Liver (tissue), 3 donors: ENCODE data around the gene CLCN5.

Experiments
- EGR1 ChIP-seq, 2 donors: IDR thresholded peaks; 2 replicates each; pipeline ENCODE4 v1.6.1; 2016 to 2018; ENCODE audit warnings: antibody characterized with exemption in 2 of 2, low read depth in 2 of 2
- FOXA1 ChIP-seq: IDR thresholded peaks from 2 replicates; pipeline ENCODE4 v1.6.1; 2016; ENCODE audit warnings: antibody characterized with exemption
- FOXA2 ChIP-seq: IDR thresholded peaks from 2 replicates; pipeline ENCODE4 v1.6.1; 2016; ENCODE audit warnings: antibody characterized with exemption
- GABPA ChIP-seq, 2 donors: IDR thresholded peaks in 1 of 2; conservative IDR thresholded peaks in 1 of 2; 2 replicates each; pipeline ENCODE4 v1.6.1; 2016; ENCODE audit warnings: antibody characterized with exemption in 2 of 2, mild to moderate bottlenecking in 1 of 2, moderate library complexity in 1 of 2
- HNF4G ChIP-seq: IDR thresholded peaks from 2 replicates; pipeline ENCODE4 v1.6.1; 2016; ENCODE audit warnings: antibody characterized with exemption
- JUND ChIP-seq, 2 donors: IDR thresholded peaks; 2 replicates each; pipeline ENCODE4 v1.6.1; 2016; ENCODE audit warnings: antibody characterized with exemption in 2 of 2
- NR2F2 ChIP-seq: IDR thresholded peaks from 2 replicates; pipeline ENCODE4 v1.6.1; 2016; ENCODE audit warnings: antibody characterized with exemption
- RAD21 ChIP-seq, 2 donors: IDR thresholded peaks; 2 replicates each; pipeline ENCODE4 v1.6.1; 2016; ENCODE audit warnings: antibody characterized with exemption in 2 of 2, mild to moderate bottlenecking in 2 of 2
- RXRA ChIP-seq, 2 donors: IDR thresholded peaks; 2 replicates each; pipeline ENCODE4 v1.6.1; 2017 to 2018; ENCODE audit warnings: antibody characterized with exemption in 2 of 2, mild to moderate bottlenecking in 1 of 2
- YY1 ChIP-seq: IDR thresholded peaks from 2 replicates; pipeline ENCODE4 v1.6.1; 2016; ENCODE audit warnings: antibody characterized with exemption, mild to moderate bottlenecking
- TF ChIP-seq, protein P1 (sequence below): fragments of 150-350 bp; IDR thresholded peaks from 2 replicates; pipeline ENCODE4 v1.5.1; 2017; ENCODE audit warnings: improper control_type of control experiment, low read depth, low read length; ENCODE audit not compliant: missing input control
- TF ChIP-seq, protein P2 (sequence below): IDR thresholded peaks from 2 replicates; pipeline ENCODE4 v1.6.1; 2016; ENCODE audit warnings: antibody characterized with exemption
- TF ChIP-seq, protein P3 (sequence below): IDR thresholded peaks from 2 replicates; pipeline ENCODE4 v1.6.1; 2016; ENCODE audit warnings: antibody characterized with exemption
- TF ChIP-seq, protein P4 (sequence below): IDR thresholded peaks from 2 replicates; pipeline ENCODE4 v1.6.1; 2016; ENCODE audit warnings: antibody characterized with exemption, mild to moderate bottlenecking
- donor health status: healthy.
- donor health status: healthy.

DNA sequence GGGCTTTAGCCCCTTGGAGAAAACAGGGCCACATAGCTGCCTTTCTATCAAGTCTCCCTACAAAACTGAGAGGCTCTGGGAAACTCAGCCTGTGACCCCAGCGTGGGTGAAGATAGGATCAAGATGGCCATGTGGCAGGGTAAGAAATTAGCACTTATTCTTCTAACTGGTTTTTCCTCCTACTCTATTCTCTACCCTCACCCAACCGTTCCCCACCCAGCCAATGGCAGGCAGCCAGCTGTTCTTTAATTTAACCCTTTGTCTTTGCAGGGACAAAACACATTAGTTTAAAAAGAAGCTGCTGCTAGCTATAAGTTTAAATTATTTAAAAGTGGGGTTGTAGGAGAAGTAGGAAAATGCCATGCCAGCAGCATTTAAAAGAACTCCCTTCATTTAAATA is 2.8 kb downstream of the CLCN5 start:
- TF ChIP-seq, protein P1, sequence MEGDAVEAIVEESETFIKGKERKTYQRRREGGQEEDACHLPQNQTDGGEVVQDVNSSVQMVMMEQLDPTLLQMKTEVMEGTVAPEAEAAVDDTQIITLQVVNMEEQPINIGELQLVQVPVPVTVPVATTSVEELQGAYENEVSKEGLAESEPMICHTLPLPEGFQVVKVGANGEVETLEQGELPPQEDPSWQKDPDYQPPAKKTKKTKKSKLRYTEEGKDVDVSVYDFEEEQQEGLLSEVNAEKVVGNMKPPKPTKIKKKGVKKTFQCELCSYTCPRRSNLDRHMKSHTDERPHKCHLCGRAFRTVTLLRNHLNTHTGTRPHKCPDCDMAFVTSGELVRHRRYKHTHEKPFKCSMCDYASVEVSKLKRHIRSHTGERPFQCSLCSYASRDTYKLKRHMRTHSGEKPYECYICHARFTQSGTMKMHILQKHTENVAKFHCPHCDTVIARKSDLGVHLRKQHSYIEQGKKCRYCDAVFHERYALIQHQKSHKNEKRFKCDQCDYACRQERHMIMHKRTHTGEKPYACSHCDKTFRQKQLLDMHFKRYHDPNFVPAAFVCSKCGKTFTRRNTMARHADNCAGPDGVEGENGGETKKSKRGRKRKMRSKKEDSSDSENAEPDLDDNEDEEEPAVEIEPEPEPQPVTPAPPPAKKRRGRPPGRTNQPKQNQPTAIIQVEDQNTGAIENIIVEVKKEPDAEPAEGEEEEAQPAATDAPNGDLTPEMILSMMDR: no peak
- TF ChIP-seq, protein P2, sequence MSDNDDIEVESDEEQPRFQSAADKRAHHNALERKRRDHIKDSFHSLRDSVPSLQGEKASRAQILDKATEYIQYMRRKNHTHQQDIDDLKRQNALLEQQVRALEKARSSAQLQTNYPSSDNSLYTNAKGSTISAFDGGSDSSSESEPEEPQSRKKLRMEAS: no peak
- TF ChIP-seq RAD21 (IDR thresholded peaks at IDR 0.05): no peak
- no peak for TF ChIP-seq NR2F2
- TF ChIP-seq GABPA (IDR thresholded peaks at IDR 0.05 in 1 of 2, conservative IDR thresholded peaks at IDR 0.05 in 1 of 2): no peak
- no peak for TF ChIP-seq FOXA2
- TF ChIP-seq EGR1 (IDR thresholded peaks at IDR 0.05; ENCODE audit: low read depth in 2 of 2): no peak
- TF ChIP-seq YY1: no peak
- no peak for TF ChIP-seq RXRA (IDR thresholded peaks at IDR 0.05)
- TF ChIP-seq JUND (IDR thresholded peaks at IDR 0.05): no peak
- TF ChIP-seq, protein P3, sequence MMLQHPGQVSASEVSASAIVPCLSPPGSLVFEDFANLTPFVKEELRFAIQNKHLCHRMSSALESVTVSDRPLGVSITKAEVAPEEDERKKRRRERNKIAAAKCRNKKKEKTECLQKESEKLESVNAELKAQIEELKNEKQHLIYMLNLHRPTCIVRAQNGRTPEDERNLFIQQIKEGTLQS: no peak
- no peak for TF ChIP-seq FOXA1
- TF ChIP-seq, protein P4, sequence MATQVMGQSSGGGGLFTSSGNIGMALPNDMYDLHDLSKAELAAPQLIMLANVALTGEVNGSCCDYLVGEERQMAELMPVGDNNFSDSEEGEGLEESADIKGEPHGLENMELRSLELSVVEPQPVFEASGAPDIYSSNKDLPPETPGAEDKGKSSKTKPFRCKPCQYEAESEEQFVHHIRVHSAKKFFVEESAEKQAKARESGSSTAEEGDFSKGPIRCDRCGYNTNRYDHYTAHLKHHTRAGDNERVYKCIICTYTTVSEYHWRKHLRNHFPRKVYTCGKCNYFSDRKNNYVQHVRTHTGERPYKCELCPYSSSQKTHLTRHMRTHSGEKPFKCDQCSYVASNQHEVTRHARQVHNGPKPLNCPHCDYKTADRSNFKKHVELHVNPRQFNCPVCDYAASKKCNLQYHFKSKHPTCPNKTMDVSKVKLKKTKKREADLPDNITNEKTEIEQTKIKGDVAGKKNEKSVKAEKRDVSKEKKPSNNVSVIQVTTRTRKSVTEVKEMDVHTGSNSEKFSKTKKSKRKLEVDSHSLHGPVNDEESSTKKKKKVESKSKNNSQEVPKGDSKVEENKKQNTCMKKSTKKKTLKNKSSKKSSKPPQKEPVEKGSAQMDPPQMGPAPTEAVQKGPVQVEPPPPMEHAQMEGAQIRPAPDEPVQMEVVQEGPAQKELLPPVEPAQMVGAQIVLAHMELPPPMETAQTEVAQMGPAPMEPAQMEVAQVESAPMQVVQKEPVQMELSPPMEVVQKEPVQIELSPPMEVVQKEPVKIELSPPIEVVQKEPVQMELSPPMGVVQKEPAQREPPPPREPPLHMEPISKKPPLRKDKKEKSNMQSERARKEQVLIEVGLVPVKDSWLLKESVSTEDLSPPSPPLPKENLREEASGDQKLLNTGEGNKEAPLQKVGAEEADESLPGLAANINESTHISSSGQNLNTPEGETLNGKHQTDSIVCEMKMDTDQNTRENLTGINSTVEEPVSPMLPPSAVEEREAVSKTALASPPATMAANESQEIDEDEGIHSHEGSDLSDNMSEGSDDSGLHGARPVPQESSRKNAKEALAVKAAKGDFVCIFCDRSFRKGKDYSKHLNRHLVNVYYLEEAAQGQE: no peak
- TF ChIP-seq HNF4G: no peak
